Measurements from ENCODE around the gene DAPK1.

Gene DAPK1

GRCh38 chr9:87467187-87467586 is 30.5 kb upstream of the DAPK1 start:
- TF ChIP-seq, protein P1, sequence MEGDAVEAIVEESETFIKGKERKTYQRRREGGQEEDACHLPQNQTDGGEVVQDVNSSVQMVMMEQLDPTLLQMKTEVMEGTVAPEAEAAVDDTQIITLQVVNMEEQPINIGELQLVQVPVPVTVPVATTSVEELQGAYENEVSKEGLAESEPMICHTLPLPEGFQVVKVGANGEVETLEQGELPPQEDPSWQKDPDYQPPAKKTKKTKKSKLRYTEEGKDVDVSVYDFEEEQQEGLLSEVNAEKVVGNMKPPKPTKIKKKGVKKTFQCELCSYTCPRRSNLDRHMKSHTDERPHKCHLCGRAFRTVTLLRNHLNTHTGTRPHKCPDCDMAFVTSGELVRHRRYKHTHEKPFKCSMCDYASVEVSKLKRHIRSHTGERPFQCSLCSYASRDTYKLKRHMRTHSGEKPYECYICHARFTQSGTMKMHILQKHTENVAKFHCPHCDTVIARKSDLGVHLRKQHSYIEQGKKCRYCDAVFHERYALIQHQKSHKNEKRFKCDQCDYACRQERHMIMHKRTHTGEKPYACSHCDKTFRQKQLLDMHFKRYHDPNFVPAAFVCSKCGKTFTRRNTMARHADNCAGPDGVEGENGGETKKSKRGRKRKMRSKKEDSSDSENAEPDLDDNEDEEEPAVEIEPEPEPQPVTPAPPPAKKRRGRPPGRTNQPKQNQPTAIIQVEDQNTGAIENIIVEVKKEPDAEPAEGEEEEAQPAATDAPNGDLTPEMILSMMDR (IDR thresholded peaks at IDR 0.05; ENCODE audit: extremely low read depth, missing control alignments) = no peak
- DNase-seq (ENCODE audit: low spot score) = no peak

GRCh38 chr9:87469793-87470465 is 27.7 kb upstream of the DAPK1 start:
- TF ChIP-seq, protein P1 (IDR thresholded peaks at IDR 0.05; ENCODE audit: extremely low read depth, missing control alignments) = no peak

GRCh38 chr9:87471746-87472145 is 25.9 kb upstream of the DAPK1 start:
- TF ChIP-seq, protein P1 (IDR thresholded peaks at IDR 0.05; ENCODE audit: extremely low read depth, missing control alignments) = no peak
- DNase-seq (ENCODE audit: low spot score) = no peak

More at GRCh38 chr9:87469793-87470465, 27.7 kb upstream of the DAPK1 start:
- DNase-seq (ENCODE audit: low spot score) = no peak

DNA sequence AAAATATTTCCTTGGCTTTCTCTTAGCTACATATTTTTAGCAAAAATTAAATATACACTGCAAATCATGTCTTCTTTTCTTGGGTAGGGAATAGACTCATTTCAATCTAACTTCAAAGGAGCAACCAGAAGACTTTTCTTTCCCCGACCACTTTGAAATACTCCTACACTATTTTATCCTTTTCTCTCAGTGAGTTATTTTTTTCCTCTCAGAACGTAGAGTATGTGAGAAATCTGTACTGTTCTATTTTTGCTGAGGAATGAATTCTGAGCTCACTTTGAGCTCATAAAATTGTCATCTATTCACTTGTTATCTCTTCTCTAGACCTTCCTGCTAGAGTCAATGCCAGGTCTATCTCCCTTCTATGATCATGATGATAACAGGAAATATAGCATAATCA is 22.2 kb upstream of the DAPK1 start:
- TF ChIP-seq, protein P1 (IDR thresholded peaks at IDR 0.05; ENCODE audit: extremely low read depth, missing control alignments) = no peak

DNA sequence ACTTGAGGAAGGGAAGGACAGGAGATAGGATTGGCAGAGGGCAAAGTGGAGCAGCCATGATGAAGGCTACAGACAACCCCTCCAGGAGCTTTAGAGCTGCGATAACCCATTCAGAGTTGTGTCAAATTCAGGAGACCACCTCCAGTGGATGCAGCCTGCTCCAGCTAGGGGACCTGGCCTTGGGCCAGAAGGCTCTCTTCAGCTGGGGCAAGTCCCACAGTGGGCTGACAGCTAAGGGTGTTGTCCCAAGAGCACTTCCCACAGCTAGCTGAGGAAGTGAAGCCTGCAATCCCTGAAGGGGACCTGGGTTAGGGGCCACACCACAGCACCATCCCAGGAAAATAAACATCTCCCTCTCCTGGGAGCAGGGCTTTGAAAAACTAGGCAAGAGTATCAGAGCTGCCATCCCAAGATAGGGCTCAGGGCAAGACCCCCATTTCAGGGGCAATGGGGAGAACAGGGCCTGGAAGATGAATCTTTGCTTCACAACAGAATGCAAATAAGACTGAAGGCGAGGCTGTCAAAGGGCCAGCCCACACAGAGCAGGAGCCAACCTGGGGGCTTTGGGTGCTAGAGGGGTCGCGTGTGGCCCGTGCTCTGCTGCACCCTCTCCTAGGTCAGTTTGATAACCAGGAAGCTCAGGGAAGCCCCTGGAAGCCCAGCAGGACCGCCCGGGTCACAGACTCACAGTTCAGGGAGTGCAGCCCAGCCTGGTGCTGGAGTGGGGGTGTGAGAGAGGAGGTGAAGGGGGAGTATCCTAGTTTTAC is 19.3 kb upstream of the DAPK1 start:
- TF ChIP-seq, protein P1 (IDR thresholded peaks at IDR 0.05; ENCODE audit: extremely low read depth, missing control alignments) = no peak
- DNase-seq (ENCODE audit: low spot score) = no peak

More for the DNA sequence above, 22.2 kb upstream of the DAPK1 start:
- no peak for DNase-seq (ENCODE audit: low spot score)

DNA sequence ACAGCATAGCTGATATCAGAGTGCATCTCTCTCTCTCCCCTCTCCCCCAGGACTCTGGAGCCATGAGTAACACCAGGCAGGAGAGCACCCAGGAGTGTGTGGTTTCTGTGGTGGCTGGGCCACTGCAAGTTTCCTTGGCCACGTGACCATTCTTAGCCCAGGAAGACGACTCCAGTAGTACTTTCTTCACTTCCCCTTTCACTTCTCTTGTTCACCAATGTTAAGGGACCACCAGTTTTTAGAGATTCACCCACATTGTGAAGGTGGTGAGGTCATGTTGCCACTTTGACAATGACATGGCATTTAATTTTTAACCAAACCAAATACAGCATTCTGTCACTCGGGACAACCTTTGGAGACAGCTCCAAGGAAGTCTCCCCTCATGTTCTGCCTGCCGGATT is 17.9 kb upstream of the DAPK1 start:
- TF ChIP-seq, protein P1 (IDR thresholded peaks at IDR 0.05; ENCODE audit: extremely low read depth, missing control alignments) = no peak
- DNase-seq (ENCODE audit: low spot score) = peak; percentile 53
